AG04449 (cell line): ENCODE measurements around the gene CADM1.

Experiments used
- CTCF ChIA-PET: fragments of 350-600 bp; formaldehyde crosslinking; extraction: SDS; loops from one replicate; lab custom pipeline; 2021; ENCODE audit warnings: antibody characterized with exemption; lab: Yijun Ruan, JAX
- POLR2A ChIA-PET: fragments of 400-600, 350-600 bp; formaldehyde crosslinking; extraction: SDS; loops from one replicate; lab custom pipeline; 2020; ENCODE audit warnings: antibody characterized with exemption, inconsistent platforms; lab: Yijun Ruan, JAX
- DNase-seq: peaks from one replicate; pipeline ENCODE4 v3.0.0-alpha.2; 2010; ENCODE audit warnings: low read depth, low spot score
- H3K4me3 ChIP-seq: 2 replicates; pipeline ENCODE4 v1.5.1; 2011; ENCODE audit warnings: low read depth, mild to moderate bottlenecking, control low read depth, low read length
- TF ChIP-seq, protein P1 (sequence below): IDR thresholded peaks from one replicate; pipeline ENCODE4 v1.5.1; 2011; ENCODE audit warnings: mild to moderate bottlenecking, moderate library complexity, low read length, control low read depth, inconsistent platforms; ENCODE audit not compliant: insufficient read depth; ENCODE audit errors: missing control alignments

The CADM1 gene

DNA sequence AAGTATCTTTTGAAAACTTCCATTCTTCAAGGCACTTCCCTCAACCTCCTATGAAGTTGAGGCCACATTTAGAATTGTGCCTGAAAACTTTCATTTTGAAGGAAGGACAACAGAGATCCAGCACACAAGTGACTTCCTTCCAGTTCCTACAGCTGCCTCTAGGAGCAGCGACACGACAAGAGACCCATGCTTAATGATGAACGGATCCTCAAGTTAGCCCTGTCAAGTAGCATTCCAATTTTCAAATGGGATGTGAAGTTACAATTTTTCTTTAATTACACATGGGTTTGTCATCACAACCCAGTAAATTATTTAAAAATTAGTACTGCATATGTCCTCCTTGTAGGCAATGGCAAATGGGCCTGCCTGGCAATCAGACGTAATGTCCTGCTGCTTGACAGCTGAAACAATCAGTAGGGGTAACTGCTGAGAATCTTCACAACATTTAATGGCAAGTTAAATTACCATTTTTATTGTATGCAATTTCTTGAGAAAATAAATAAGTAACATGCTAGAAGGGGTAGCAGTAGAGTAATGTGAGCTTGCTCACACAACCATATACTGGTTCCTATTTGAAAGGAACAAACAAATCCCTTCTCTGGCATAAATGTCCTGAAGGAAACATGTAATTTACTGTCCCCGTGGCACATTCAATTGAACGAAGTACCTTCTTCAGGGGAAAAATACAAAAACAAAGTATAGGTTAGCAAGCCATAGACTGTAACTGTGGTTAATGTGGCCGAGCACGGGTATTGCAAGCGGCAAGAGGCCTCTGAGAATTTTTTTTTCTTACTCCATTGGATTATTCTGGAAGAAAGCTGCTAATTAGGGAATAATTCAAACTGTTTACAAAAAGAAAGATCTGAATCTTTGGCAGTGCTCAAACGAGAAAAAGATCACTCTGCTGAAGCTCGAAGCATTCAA lies 288.3 kb downstream of the CADM1 start:
- ChIA-PET POLR2A (no interaction called here), CTCF (interaction anchor here (0.7 to 2.4 kb wide), 5 partner anchors 8 to 64 kb away, joined by 3 to 5 read pairs (median 4); no protein-coding TSS in a partner anchor)
- no peak overlapping the region for H3K4me3 ChIP-seq
- TF ChIP-seq, protein P1, sequence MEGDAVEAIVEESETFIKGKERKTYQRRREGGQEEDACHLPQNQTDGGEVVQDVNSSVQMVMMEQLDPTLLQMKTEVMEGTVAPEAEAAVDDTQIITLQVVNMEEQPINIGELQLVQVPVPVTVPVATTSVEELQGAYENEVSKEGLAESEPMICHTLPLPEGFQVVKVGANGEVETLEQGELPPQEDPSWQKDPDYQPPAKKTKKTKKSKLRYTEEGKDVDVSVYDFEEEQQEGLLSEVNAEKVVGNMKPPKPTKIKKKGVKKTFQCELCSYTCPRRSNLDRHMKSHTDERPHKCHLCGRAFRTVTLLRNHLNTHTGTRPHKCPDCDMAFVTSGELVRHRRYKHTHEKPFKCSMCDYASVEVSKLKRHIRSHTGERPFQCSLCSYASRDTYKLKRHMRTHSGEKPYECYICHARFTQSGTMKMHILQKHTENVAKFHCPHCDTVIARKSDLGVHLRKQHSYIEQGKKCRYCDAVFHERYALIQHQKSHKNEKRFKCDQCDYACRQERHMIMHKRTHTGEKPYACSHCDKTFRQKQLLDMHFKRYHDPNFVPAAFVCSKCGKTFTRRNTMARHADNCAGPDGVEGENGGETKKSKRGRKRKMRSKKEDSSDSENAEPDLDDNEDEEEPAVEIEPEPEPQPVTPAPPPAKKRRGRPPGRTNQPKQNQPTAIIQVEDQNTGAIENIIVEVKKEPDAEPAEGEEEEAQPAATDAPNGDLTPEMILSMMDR = peak; percentile 19
- DNase-seq = no peak

DNA sequence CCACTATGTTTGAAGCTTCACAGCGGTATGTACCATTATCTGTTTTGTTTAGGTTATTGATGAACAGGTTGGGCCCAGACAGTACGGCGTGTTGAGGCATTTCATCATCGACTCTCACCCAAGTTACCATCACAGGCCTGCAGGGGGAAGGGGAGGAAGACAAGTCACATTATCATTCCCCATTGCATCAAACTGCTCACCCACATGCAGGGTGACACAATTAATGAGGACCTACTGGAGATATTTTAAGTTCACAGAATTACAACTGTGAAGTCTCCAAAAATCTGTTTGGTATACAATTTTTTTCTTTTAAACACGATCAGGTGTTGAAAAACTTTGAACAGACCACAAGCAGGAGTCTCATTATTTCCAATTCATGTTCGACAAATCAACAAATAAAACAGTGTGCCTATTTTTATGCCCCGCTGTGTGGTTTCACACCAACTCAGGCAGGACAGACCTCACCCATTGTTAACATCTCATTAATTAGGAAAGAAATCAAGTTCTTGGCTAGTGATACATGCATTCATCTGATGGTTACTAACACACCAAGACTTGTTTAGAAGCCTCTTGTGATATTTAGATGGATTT lies 289.5 kb downstream of the CADM1 start:
- ChIA-PET POLR2A (no interaction called here), CTCF (interaction anchor here (1.0 to 2.4 kb wide), 3 partner anchors 10 to 12 kb away, joined by 4 to 5 read pairs (median 4); no protein-coding TSS in a partner anchor)
- DNase-seq = no peak
- TF ChIP-seq, protein P1 = no peak
- H3K4me3 ChIP-seq = no peak overlapping the region

DNA sequence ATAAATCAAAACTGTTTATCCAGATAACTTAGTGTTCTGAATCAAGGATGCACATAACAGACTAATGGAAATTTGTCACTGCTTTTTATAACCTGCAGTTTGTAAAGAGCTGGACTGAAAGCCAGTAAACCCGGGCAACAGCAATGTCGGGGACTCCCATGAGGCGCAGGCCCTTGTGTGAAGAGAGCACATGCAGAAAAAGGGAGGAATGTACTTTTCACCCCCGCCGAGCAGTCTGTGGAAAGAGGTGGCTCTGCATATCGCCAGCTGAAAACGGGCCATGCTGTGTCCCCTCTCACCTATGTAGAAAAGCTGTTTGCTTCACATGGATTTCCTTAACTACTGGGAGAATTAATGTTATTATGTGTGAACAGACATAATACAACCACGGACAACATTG lies 291.2 kb downstream of the CADM1 start:
- ChIA-PET POLR2A (no interaction called here), CTCF (interaction anchor here (1.9 kb wide), 1 partner anchor 11 kb away, joined by 5 read pairs; no protein-coding TSS in a partner anchor)
- no peak for DNase-seq
- no peak overlapping the region for H3K4me3 ChIP-seq
- TF ChIP-seq, protein P1 = no peak

DNA sequence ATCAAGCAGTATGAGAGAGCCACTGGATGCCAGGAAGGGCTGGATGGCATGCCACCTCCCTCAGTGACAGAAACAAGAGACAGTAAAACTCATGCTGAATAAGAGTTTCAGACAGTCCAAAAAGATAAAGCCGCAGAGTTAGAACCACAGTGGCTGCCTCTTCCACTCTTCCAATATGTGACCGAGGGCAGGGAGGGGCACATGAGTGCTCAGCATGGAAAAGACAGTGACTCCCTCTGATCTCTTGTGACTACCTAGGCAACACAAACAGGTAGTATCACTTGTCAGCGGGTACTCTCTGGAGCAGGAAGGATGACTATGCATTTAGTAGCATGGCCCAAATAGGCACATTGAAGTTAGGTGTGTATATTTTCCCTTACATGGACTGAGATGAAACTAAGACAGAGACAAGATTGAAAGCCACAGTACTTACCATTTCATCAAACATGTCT lies 295.4 kb downstream of the CADM1 start:
- ChIA-PET CTCF (interaction anchor here (1.0 kb wide), 1 partner anchor 10 kb away, joined by 3 read pairs; no protein-coding TSS in a partner anchor), POLR2A (no interaction called here)
- TF ChIP-seq, protein P1 = no peak
- no peak overlapping the region for H3K4me3 ChIP-seq
- DNase-seq = no peak

DNA sequence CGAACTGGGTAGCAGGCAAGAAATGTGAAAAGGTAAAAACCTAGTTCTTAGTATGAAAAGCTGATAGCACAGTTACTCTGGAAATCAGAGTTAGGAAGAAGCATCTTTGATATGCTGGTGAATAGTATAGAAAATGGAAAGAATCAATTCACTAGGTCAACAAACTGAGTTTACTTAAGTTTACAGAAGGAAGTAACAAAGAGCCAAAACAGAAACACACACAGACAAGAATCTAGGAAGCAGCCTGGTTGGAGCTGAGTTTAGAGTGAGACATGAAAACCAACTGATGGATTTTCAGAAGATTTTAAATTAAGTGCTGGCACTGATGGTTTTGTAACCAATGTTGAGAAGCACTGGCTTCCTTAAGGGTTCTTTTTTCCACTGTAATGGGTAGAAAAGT lies 296.3 kb downstream of the CADM1 start:
- DNase-seq = no peak
- no peak overlapping the region for H3K4me3 ChIP-seq
- ChIA-PET CTCF (interaction anchor here (2.0 kb wide), 1 partner anchor 11 kb away, joined by 5 read pairs; no protein-coding TSS in a partner anchor), POLR2A (no interaction called here)
- TF ChIP-seq, protein P1 = no peak
